ENCODE data around the gene BAD. TPM values are rescaled to one million over a fixed set of nuclear protein-coding genes. Genes with fewer than 3 reads are reported as not detected.

Gene BAD
- total RNA-seq, 1 donor from 2014 or later: 102 TPM

Other genes starting within 250 kb of the BAD start
- gene FLRT1, start 248.7 kb downstream of the BAD start, total RNA-seq: under 0.01 TPM in 1 of 2 replicates, not detected in the other
- 9.2 and 14.7 TPM in 2 replicates for gene MACROD1, start 118.6 kb downstream of the BAD start, total RNA-seq
- 200 and 219 TPM in 2 replicates for gene STIP1, start 98.5 kb downstream of the BAD start, total RNA-seq
- 1.8 and 2.2 TPM in 2 replicates for gene FERMT3, start 77.9 kb downstream of the BAD start, total RNA-seq
- gene TRPT1, start 58.5 kb downstream of the BAD start, total RNA-seq: 46.2 and 59.3 TPM in 2 replicates
- gene NUDT22, start 58.4 kb downstream of the BAD start, total RNA-seq: 59.5 and 60.4 TPM in 2 replicates
- 12.6 and 21.2 TPM in 2 replicates for gene DNAJC4, start 54.1 kb downstream of the BAD start, total RNA-seq
- 22.5 and 30.8 TPM in 2 replicates for gene VEGFB, start 50.1 kb downstream of the BAD start, total RNA-seq
- 41.2 and 54.4 TPM in 2 replicates for gene FKBP2, start 43.6 kb downstream of the BAD start, total RNA-seq
- 361 and 380 TPM in 2 replicates for gene PPP1R14B, start 37.7 kb downstream of the BAD start, total RNA-seq
- gene PLCB3, start 33.1 kb downstream of the BAD start, total RNA-seq: 24.2 and 25.7 TPM in 2 replicates
- 14.6 and 18.7 TPM in 2 replicates for gene GPR137, start 1.2 kb upstream of the BAD start, total RNA-seq
- not detected in 2 replicates for gene KCNK4, start 6.6 kb upstream of the BAD start, total RNA-seq
- 0.15 TPM in 1 of 2 replicates, not detected in the other for gene CATSPERZ, start 15.7 kb upstream of the BAD start, total RNA-seq
- 21.3 and 25.1 TPM in 2 replicates for gene ESRRA, start 20.9 kb upstream of the BAD start, total RNA-seq
- 446 and 498 TPM in 2 replicates for gene TRMT112, start 32.9 kb upstream of the BAD start, total RNA-seq
- 281 and 297 TPM in 2 replicates for gene PRDX5, start 33.5 kb upstream of the BAD start, total RNA-seq
- 1.2 and 1.3 TPM in 2 replicates for gene CCDC88B, start 55.5 kb upstream of the BAD start, total RNA-seq
- gene RPS6KA4, start 74.5 kb upstream of the BAD start, total RNA-seq: 39.7 and 42.4 TPM in 2 replicates

Data from bronchus fibroblast of lung (primary cell).